NOMO-1 treated with dmso at 0.1 percent for 144 hours (cell line): Measurements from ENCODE around the gene SRSF11.
"Not testable (repeated sequence)": the region's sequence is repeated elsewhere in the genome, so short reads cannot be mapped to it uniquely, and the experiment has no call there.

Source experiments
- DNase-seq: peaks from one replicate; lab custom pipeline; 2025; ENCODE audit not compliant: unreplicated experiment; lab: John Stamatoyannopoulos, UW

SRSF11 gene

GRCh38 chr1:70221238-70222121 is at the start of gene SRSF11:
TSS of gene SRSF11 (plus strand) at chr1:70221380. CDS start at chr1:70221637, 257 bp downstream.
- peak; percentile 91 for DNase-seq

- DNase-seq, result no peak
Observed at GRCh38 chr1:70171512-70171911, 49.7 kb upstream of the SRSF11 start.

GRCh38 chr1:70185181-70185580 is 36.0 kb upstream of the SRSF11 start:
- not testable (repeated sequence) for DNase-seq

GRCh38 chr1:70188522-70188921 is 32.7 kb upstream of the SRSF11 start:
- no peak for DNase-seq

- no peak for DNase-seq
Observed at GRCh38 chr1:70190180-70190579, 31.0 kb upstream of the SRSF11 start.

GRCh38 chr1:70192446-70192845 is 28.7 kb upstream of the SRSF11 start:
- DNase-seq, result not testable (repeated sequence)

GRCh38 chr1:70194601-70195000 is 26.6 kb upstream of the SRSF11 start:
- no peak for DNase-seq

- DNase-seq, result no peak
Observed at GRCh38 chr1:70195342-70195741, 25.8 kb upstream of the SRSF11 start.

- no peak for DNase-seq
Observed at GRCh38 chr1:70196333-70196732, 24.8 kb upstream of the SRSF11 start.

GRCh38 chr1:70200065-70200464 is 21.1 kb upstream of the SRSF11 start:
- DNase-seq, result no peak

- no peak for DNase-seq
Observed at GRCh38 chr1:70202173-70202758, 18.9 kb upstream of the SRSF11 start.

GRCh38 chr1:70204139-70204538 is 17.0 kb upstream of the SRSF11 start:
- no peak for DNase-seq

- DNase-seq, result no peak
Observed at GRCh38 chr1:70204600-70204999, 16.6 kb upstream of the SRSF11 start.

- DNase-seq, result no peak
Observed at GRCh38 chr1:70205071-70205433, 16.1 kb upstream of the SRSF11 start.

- peak; percentile 88 for DNase-seq
Observed at GRCh38 chr1:70205434-70206118, 15.6 kb upstream of the SRSF11 start, which contains the start of gene LRRC40. TSS of gene LRRC40 (minus strand) at chr1:70205579. CDS start at chr1:70205540, 39 bp downstream.

GRCh38 chr1:70206833-70207232 is 14.3 kb upstream of the SRSF11 start:
- DNase-seq, result not testable (repeated sequence)

- DNase-seq, result no peak
Observed at GRCh38 chr1:70207492-70207891, 13.7 kb upstream of the SRSF11 start.

GRCh38 chr1:70208292-70208691 is 12.9 kb upstream of the SRSF11 start:
- no peak for DNase-seq

- no peak for DNase-seq
Observed at GRCh38 chr1:70210820-70211219, 10.4 kb upstream of the SRSF11 start.

GRCh38 chr1:70211541-70211940 is 9.6 kb upstream of the SRSF11 start:
- no peak for DNase-seq

GRCh38 chr1:70220015-70220414 is 1.2 kb upstream of the SRSF11 start:
- no peak for DNase-seq
